HG03060 (cell line): ENCODE measurements around the gene OPN1MW3.
"Not testable (repeated sequence)": the region's sequence is repeated elsewhere in the genome, so short reads cannot be mapped to it uniquely, and the experiment has no call there.

Experiments used
- ATAC-seq: cut with Tn5 transposase; IDR thresholded peaks from one replicate; pipeline ENCODE4 v1.9.1; 2021; ENCODE audit warnings: low read depth, moderate number of reproducible peaks; ENCODE audit not compliant: unreplicated experiment

Gene OPN1MW3

GRCh38 chrX:154257282-154257681, at the start of gene OPN1MW3:
Gene OPN1MW3 (plus strand): TSS chrX:154257582. CDS start chrX:154257620, 38 bp downstream.
- not testable (repeated sequence) for ATAC-seq

- ATAC-seq: peak; percentile 64
These were observed 47.5 kb upstream of the OPN1MW3 start for GRCh38 chrX:154209670-154210418.

GRCh38 chrX:154211057-154211456, 46.3 kb upstream of the OPN1MW3 start:
- ATAC-seq: not testable (repeated sequence)

- ATAC-seq: not testable (repeated sequence)
These were observed 45.9 kb upstream of the OPN1MW3 start for GRCh38 chrX:154211499-154211898.

GRCh38 chrX:154219456-154219855, 37.9 kb upstream of the OPN1MW3 start, which contains the start of gene OPN1MW2:
Gene OPN1MW2 (plus strand): TSS chrX:154219756. CDS start chrX:154219816, 60 bp downstream.
- ATAC-seq: not testable (repeated sequence)

GRCh38 chrX:154225292-154225691, 32.1 kb upstream of the OPN1MW3 start:
- not testable (repeated sequence) for ATAC-seq

GRCh38 chrX:154226706-154227105, 30.7 kb upstream of the OPN1MW3 start:
- ATAC-seq: not testable (repeated sequence)

GRCh38 chrX:154231443-154231842, 25.9 kb upstream of the OPN1MW3 start:
- not testable (repeated sequence) for ATAC-seq

- not testable (repeated sequence) for ATAC-seq
These were observed 23.8 kb upstream of the OPN1MW3 start for GRCh38 chrX:154233620-154234019.

GRCh38 chrX:154238939-154239559, 18.3 kb upstream of the OPN1MW3 start:
- not testable (repeated sequence) for ATAC-seq

- ATAC-seq: not testable (repeated sequence)
These were observed 17.3 kb upstream of the OPN1MW3 start for GRCh38 chrX:154239982-154240503.

- ATAC-seq: peak; percentile 92
These were observed 9.9 kb upstream of the OPN1MW3 start for GRCh38 chrX:154247377-154248045.

- ATAC-seq: not testable (repeated sequence)
These were observed 9.3 kb upstream of the OPN1MW3 start for GRCh38 chrX:154248076-154248475.

- ATAC-seq: not testable (repeated sequence)
These were observed 1.3 kb downstream of the OPN1MW3 start for GRCh38 chrX:154258711-154259110.

- not testable (repeated sequence) for ATAC-seq
These were observed 5.7 kb downstream of the OPN1MW3 start for GRCh38 chrX:154263072-154263471.

GRCh38 chrX:154269245-154269644, 11.9 kb downstream of the OPN1MW3 start:
- ATAC-seq: not testable (repeated sequence)

- ATAC-seq: peak; percentile 80
These were observed 27.3 kb downstream of the OPN1MW3 start for GRCh38 chrX:154284489-154285338.

GRCh38 chrX:154286406-154286805, 29.0 kb downstream of the OPN1MW3 start:
- not testable (repeated sequence) for ATAC-seq

GRCh38 chrX:154294791-154295574, 37.6 kb downstream of the OPN1MW3 start, which contains the start of gene TEX28:
Gene TEX28 (minus strand): TSS chrX:154295124. CDS start chrX:154292117, 3,007 bp downstream.
- ATAC-seq: no peak
